DND-41 (cell line): ENCODE data around the gene NME3.
A peak's percentile ranks its signal among the peaks of the same experiment; 100 is the strongest.

ENCODE experiments used
- ATAC-seq: fragments of 200-7000 bp; cut with Tn5 transposase; 3 replicates; pipeline ENCODE4 v1.9.1; 2021; ENCODE audit warnings: low read depth; ENCODE audit not compliant: insufficient read depth
- DNase-seq: peaks from one replicate; pipeline ENCODE4 v3.0.0-alpha.2; 2020
- H2AFZ ChIP-seq: 2 replicates; pipeline ENCODE4 v1.6.0; 2012; ENCODE audit warnings: low read depth, low read length
- H3K27ac ChIP-seq: 2 replicates; pipeline ENCODE4 v1.5.1; 2012; ENCODE audit warnings: low read length, inconsistent platforms
- H3K27me3 ChIP-seq: fragments of 200-600 bp; sonication (generic); 2 replicates; pipeline ENCODE4 v1.6.0; 2012; ENCODE audit warnings: low read length, mild to moderate bottlenecking, inconsistent platforms; ENCODE audit not compliant: insufficient read depth, poor library complexity
- H3K36me3 ChIP-seq: 2 replicates; pipeline ENCODE4 v1.5.1; 2012; ENCODE audit warnings: low read length, inconsistent platforms; ENCODE audit not compliant: insufficient read depth
- H3K4me1 ChIP-seq: 2 replicates; pipeline ENCODE4 v1.5.1; 2012; ENCODE audit warnings: mild to moderate bottlenecking, low read length; ENCODE audit not compliant: insufficient read depth
- H3K4me2 ChIP-seq: 2 replicates; pipeline ENCODE4 v1.6.0; 2012; ENCODE audit warnings: mild to moderate bottlenecking, moderate library complexity, low read length, inconsistent platforms; ENCODE audit not compliant: insufficient read depth
- H3K4me3 ChIP-seq, 2 experiments: fragments of 200-600 bp in 1 of 2; shearing (Covaris generic) in 1 of 2; 2 replicates each; pipeline ENCODE4 v1.5.1; 2012 to 2016; ENCODE audit warnings: inconsistent platforms in 2 of 2, low read length in 2 of 2, mild to moderate bottlenecking in 2 of 2, low read depth in 1 of 2, moderate library complexity in 1 of 2
- H3K79me2 ChIP-seq: 2 replicates; pipeline ENCODE4 v1.6.0; 2012; ENCODE audit warnings: low read length, inconsistent platforms; ENCODE audit not compliant: insufficient read depth
- H3K9ac ChIP-seq: 2 replicates; pipeline ENCODE4 v1.6.0; 2012; ENCODE audit warnings: low read depth, mild to moderate bottlenecking, inconsistent platforms, low read length, moderate library complexity
- H3K9me3 ChIP-seq: 2 replicates; pipeline ENCODE4 v1.5.1; 2012; ENCODE audit warnings: low read length, moderate library complexity, mild to moderate bottlenecking, inconsistent platforms; ENCODE audit not compliant: insufficient read depth, severe bottlenecking
- H4K20me1 ChIP-seq: 2 replicates; pipeline ENCODE4 v1.6.0; 2012; ENCODE audit warnings: low read length; ENCODE audit not compliant: insufficient read depth
- CTCF ChIP-seq: IDR thresholded peaks from 2 replicates; pipeline ENCODE4 v1.5.1; 2012; ENCODE audit warnings: borderline replicate concordance, low read length, moderate library complexity, mild to moderate bottlenecking; ENCODE audit not compliant: poor library complexity, severe bottlenecking; ENCODE audit errors: extremely low read depth
- EZH2 ChIP-seq: IDR thresholded peaks from 3 replicates; pipeline ENCODE4 v1.6.1; 2012; ENCODE audit warnings: borderline replicate concordance, low read depth, mild to moderate bottlenecking, moderate library complexity, low read length, inconsistent platforms; ENCODE audit not compliant: severe bottlenecking

NME3 gene

GRCh38 chr16:1770328-1771187 is 785 bp downstream of the NME3 start:
- DNase-seq = no peak
- H3K79me2 ChIP-seq = peaks cover 42% of the 10 kb centered on the region
- no peak overlapping the region for H3K27ac ChIP-seq
- H3K4me1 ChIP-seq = peaks cover 31% of the 10 kb centered on the region
- H2AFZ ChIP-seq = no peak overlapping the region
- TF ChIP-seq EZH2 = no peak
- no peak for TF ChIP-seq CTCF
- H3K9ac ChIP-seq = no peak overlapping the region
- peaks cover 64% of the 10 kb centered on the region for H3K36me3 ChIP-seq
- H3K9me3 ChIP-seq = no peaks in the 10 kb centered on the region
- H3K4me3 ChIP-seq = no peak overlapping the region
- peaks cover 29% of the 10 kb centered on the region for H4K20me1 ChIP-seq
- H3K4me2 ChIP-seq = peak overlapping the region; percentile 22; the same call in 1 of the 2 replicates
- no peak for ATAC-seq
- no peaks in the 10 kb centered on the region for H3K27me3 ChIP-seq

GRCh38 chr16:1769402-1770300 is 1.7 kb downstream of the NME3 start:
- no peak overlapping the region for H3K9ac ChIP-seq
- no peaks in the 10 kb centered on the region for H3K9me3 ChIP-seq
- no peak overlapping the region for H3K27ac ChIP-seq
- peaks cover 33% of the 10 kb centered on the region for H3K79me2 ChIP-seq
- TF ChIP-seq CTCF = no peak
- no peak for TF ChIP-seq EZH2
- ATAC-seq = no peak
- H4K20me1 ChIP-seq = peaks cover 20% of the 10 kb centered on the region
- peak overlapping the region; percentile 22; the same call in 1 of the 2 replicates for H3K4me2 ChIP-seq
- peaks cover 22% of the 10 kb centered on the region for H3K4me1 ChIP-seq
- H3K4me3 ChIP-seq = no peak overlapping the region
- peaks cover 64% of the 10 kb centered on the region for H3K36me3 ChIP-seq
- no peaks in the 10 kb centered on the region for H3K27me3 ChIP-seq
- no peak overlapping the region for H2AFZ ChIP-seq
- DNase-seq = no peak

GRCh38 chr16:1768767-1769401 is 2.5 kb downstream of the NME3 start:
- H3K9ac ChIP-seq = no peak overlapping the region
- no peak for ATAC-seq

More at GRCh38 chr16:1768767-1769401, 2.5 kb downstream of the NME3 start:
- H3K79me2 ChIP-seq = peaks cover 25% of the 10 kb centered on the region
- H3K27me3 ChIP-seq = no peaks in the 10 kb centered on the region
- H3K4me1 ChIP-seq = peaks cover 14% of the 10 kb centered on the region
- no peak for TF ChIP-seq CTCF
- H2AFZ ChIP-seq = no peak overlapping the region
- H3K4me2 ChIP-seq = no peak overlapping the region
- peaks cover 72% of the 10 kb centered on the region for H3K36me3 ChIP-seq
- no peaks in the 10 kb centered on the region for H3K9me3 ChIP-seq
- no peak for DNase-seq
- no peak overlapping the region for H3K4me3 ChIP-seq
- no peak overlapping the region for H3K27ac ChIP-seq
- H4K20me1 ChIP-seq = peaks cover 12% of the 10 kb centered on the region; the same call in 1 of the 2 replicates
